HCT116 (cell line): ENCODE data around the gene DNAAF1. TPM values are rescaled to one million over a fixed set of nuclear protein-coding genes. Genes with fewer than 3 reads are reported as not detected.

Source experiments
- ATAC-seq: fragments of 200-7000 bp; cut with Tn5 transposase; 2 replicates; pipeline ENCODE4 v1.9.1; 2020; ENCODE audit warnings: mild to moderate bottlenecking, moderate library complexity
- Bru-seq: library from RNA; stranded (reverse); fragments of 400-500 nt; gene quantifications from one replicate; lab custom pipeline; 2021; lab: Mats Ljungman, UMichigan
- BruChase-seq, 2 experiments: library from RNA; stranded (reverse); fragments of 400-500 nt; gene quantifications; one replicate each; lab custom pipeline; 2021; lab: Mats Ljungman, UMichigan
- BruUV-seq: library from RNA; stranded (reverse); fragments of 400-500 nt; replicated peaks from 2 replicates; lab custom pipeline; 2021; lab: Mats Ljungman, UMichigan
- CTCF ChIA-PET: fragments of 300-600 bp; sonication (Branson Sonifier 250); formaldehyde crosslinking; loops from one replicate; lab custom pipeline; 2021; ENCODE audit warnings: antibody characterized with exemption; lab: Charles Lee
- POLR2A ChIA-PET: fragments of 300-600, 350-600 bp; sonication (Branson Sonifier 250); formaldehyde crosslinking; loops from one replicate; lab custom pipeline; 2021; ENCODE audit warnings: antibody characterized with exemption; lab: Charles Lee
- RAD21 ChIA-PET, 2 experiments: fragments of 300-600 bp; sonication (Branson Sonifier 250); formaldehyde crosslinking; loops; one replicate each; lab custom pipeline; 2023; ENCODE audit warnings: low total read pairs in 2 of 2; ENCODE audit not compliant: uncharacterized antibody in 2 of 2, unreplicated experiment in 2 of 2, low non-redundant PET in 1 of 2; lab: Charles Lee
- DNase-seq: peaks from one replicate; pipeline ENCODE4 v3.0.0-alpha.2; 2010; ENCODE audit warnings: low read depth, low spot score
- H2AFZ ChIP-seq: fragments of 200-600 bp; shearing (Covaris generic), sonication (generic); 2 replicates; pipeline ENCODE4 v1.6.1; 2017; ENCODE audit warnings: low read depth, mixed run types, mixed read lengths, antibody characterized with exemption, low read length; ENCODE audit not compliant: poor library complexity, severe bottlenecking
- H3K27ac ChIP-seq: 2 replicates; pipeline ENCODE4 v1.5.1; 2012; ENCODE audit warnings: low read depth, low read length
- H3K27me3 ChIP-seq: fragments of 200-600 bp; sonication (generic); 2 replicates; pipeline ENCODE4 v1.6.1; 2016; ENCODE audit warnings: mixed run types, low read length, mixed read lengths; ENCODE audit not compliant: insufficient read depth
- H3K36me3 ChIP-seq, 2 experiments: fragments of 200-500 bp in 1 of 2; fragments of 200-600 bp in 1 of 2; sonication (Bioruptor generic) in 1 of 2; sonication (generic) in 1 of 2; 2 replicates each; pipeline versions ENCODE4 v1.5.1 to v1.6.1; 2014 to 2016; ENCODE audit warnings: low read length in 2 of 2, inconsistent platforms in 1 of 2, mixed read lengths in 1 of 2, mixed run types in 1 of 2; ENCODE audit not compliant: insufficient read depth in 2 of 2, control insufficient read depth in 1 of 2
- H3K4me1 ChIP-seq, 2 experiments: fragments of 200-600 bp in 1 of 2; sonication (generic) in 1 of 2; 2 replicates each; pipeline versions ENCODE4 v1.5.1 to v1.6.1; 2012 to 2017; ENCODE audit warnings: low read length in 2 of 2, inconsistent platforms in 1 of 2, mild to moderate bottlenecking in 1 of 2, mixed read lengths in 1 of 2, mixed run types in 1 of 2, moderate library complexity in 1 of 2; ENCODE audit not compliant: insufficient read depth in 2 of 2, control insufficient read depth in 1 of 2
- H3K4me2 ChIP-seq: fragments of 200-600 bp; sonication (generic); 2 replicates; pipeline ENCODE4 v1.6.1; 2017; ENCODE audit warnings: mixed run types, low read length, mixed read lengths
- H3K4me3 ChIP-seq, 2 experiments: fragments of 200-600 bp in 1 of 2; sonication (generic) in 1 of 2; replicated peaks in 1 of 2; 2 replicates each; pipeline ENCODE4 v1.5.1; 2011 to 2016; ENCODE audit warnings: low read length in 2 of 2, control low read depth in 1 of 2, low read depth in 1 of 2, mild to moderate bottlenecking in 1 of 2, mixed read lengths in 1 of 2, mixed run types in 1 of 2
- H3K79me2 ChIP-seq: fragments of 200-600 bp; sonication (generic); 2 replicates; pipeline ENCODE4 v1.6.1; 2017; ENCODE audit warnings: mild to moderate bottlenecking, mixed run types, low read length, moderate library complexity, mixed read lengths; ENCODE audit not compliant: insufficient read depth
- H3K9ac ChIP-seq: fragments of 200-600 bp; sonication (generic); 2 replicates; pipeline ENCODE4 v1.6.1; 2016; ENCODE audit warnings: low read length, mixed read lengths
- H3K9me2 ChIP-seq: fragments of 200-600 bp; sonication (generic), shearing (Covaris generic); 2 replicates; pipeline ENCODE4 v1.6.1; 2017; ENCODE audit warnings: mixed run types, mild to moderate bottlenecking, moderate library complexity; ENCODE audit not compliant: insufficient read depth
- H3K9me3 ChIP-seq, 2 experiments: fragments of 200-500 bp in 1 of 2; fragments of 200-600 bp in 1 of 2; sonication (Bioruptor generic) in 1 of 2; sonication (generic) in 1 of 2; 2 replicates each; pipeline ENCODE4 v1.6.1; 2014 to 2017; ENCODE audit warnings: low read length in 2 of 2, mixed read lengths in 2 of 2, inconsistent platforms in 1 of 2, low read depth in 1 of 2, mild to moderate bottlenecking in 1 of 2, mixed run types in 1 of 2, moderate library complexity in 1 of 2; ENCODE audit not compliant: control insufficient read depth in 1 of 2, insufficient read depth in 1 of 2
- H4K20me1 ChIP-seq: fragments of 200-600 bp; sonication (generic), shearing (Covaris generic); 2 replicates; pipeline ENCODE4 v1.6.1; 2017; ENCODE audit warnings: mixed run types, mild to moderate bottlenecking, moderate library complexity; ENCODE audit not compliant: insufficient read depth
- ATF3 ChIP-seq: IDR thresholded peaks from 2 replicates; pipeline ENCODE4 v1.6.1; 2012
- CBX3 ChIP-seq: IDR thresholded peaks from 2 replicates; pipeline ENCODE4 v1.6.1; 2012; ENCODE audit warnings: low read depth
- CEBPB ChIP-seq: IDR thresholded peaks from 2 replicates; pipeline ENCODE4 v1.6.1; 2012; ENCODE audit warnings: low read depth
- CTCF ChIP-seq, 3 experiments: fragments of 200-600 bp in 1 of 3; sonication (generic) in 1 of 3; IDR thresholded peaks in 2 of 3; conservative IDR thresholded peaks in 1 of 3; 2 replicates each; pipeline ENCODE4 v1.5.1; 2012 to 2017; ENCODE audit warnings: low read depth in 2 of 3, low read length in 2 of 3, antibody characterized with exemption in 1 of 3, borderline replicate concordance in 1 of 3, control low read depth in 1 of 3, mild to moderate bottlenecking in 1 of 3, mixed read lengths in 1 of 3, mixed run types in 1 of 3, moderate library complexity in 1 of 3; ENCODE audit not compliant: insufficient read depth in 1 of 3
- EGR1 ChIP-seq: IDR thresholded peaks from 2 replicates; pipeline ENCODE4 v1.6.1; 2012; ENCODE audit warnings: low read depth
- ELF1 ChIP-seq: IDR thresholded peaks from 2 replicates; pipeline ENCODE4 v1.6.1; 2012; ENCODE audit warnings: low read depth, borderline replicate concordance
- EZH2 ChIP-seq: fragments of 200-600 bp; sonication (generic); IDR thresholded peaks from 2 replicates; pipeline ENCODE4 v1.6.1; 2017; ENCODE audit warnings: antibody characterized with exemption, mixed run types
- EZH2phosphoT487 ChIP-seq: fragments of 200-600 bp; IDR thresholded peaks from 2 replicates; pipeline ENCODE4 v1.6.1; 2018; ENCODE audit warnings: antibody characterized with exemption, borderline replicate concordance
- FOSL1 ChIP-seq: IDR thresholded peaks from 2 replicates; pipeline ENCODE4 v1.6.1; 2012; ENCODE audit warnings: low read depth
- JUND ChIP-seq: IDR thresholded peaks from 2 replicates; pipeline ENCODE4 v1.6.1; 2012
- MAX ChIP-seq: IDR thresholded peaks from 2 replicates; pipeline ENCODE4 v1.6.1; 2012
- POLR2A ChIP-seq: IDR thresholded peaks from 2 replicates; pipeline ENCODE4 v1.7.0; 2011; ENCODE audit warnings: borderline replicate concordance; ENCODE audit not compliant: insufficient read depth, insufficient read length; ENCODE audit errors: extremely low read depth
- RAD21 ChIP-seq: IDR thresholded peaks from 2 replicates; pipeline ENCODE4 v1.6.1; 2012; ENCODE audit warnings: low read depth, mild to moderate bottlenecking
- REST ChIP-seq: IDR thresholded peaks from 2 replicates; pipeline ENCODE4 v1.6.1; 2012; ENCODE audit warnings: low read depth
- SIN3A ChIP-seq: IDR thresholded peaks from 2 replicates; pipeline ENCODE4 v1.6.1; 2012; ENCODE audit warnings: low read depth
- SP1 ChIP-seq: IDR thresholded peaks from 2 replicates; pipeline ENCODE4 v1.6.1; 2012; ENCODE audit warnings: low read depth
- SRF ChIP-seq: IDR thresholded peaks from 2 replicates; pipeline ENCODE4 v1.6.1; 2012; ENCODE audit warnings: low read depth
- TCF7L2 ChIP-seq: IDR thresholded peaks from 2 replicates; pipeline ENCODE4 v1.7.0; 2011; ENCODE audit warnings: borderline replicate concordance, inconsistent platforms; ENCODE audit not compliant: insufficient read depth, insufficient read length; ENCODE audit errors: extremely low read depth
- YY1 ChIP-seq: IDR thresholded peaks from 2 replicates; pipeline ENCODE4 v1.6.1; 2011; ENCODE audit warnings: low read length, low read depth, moderate library complexity, mild to moderate bottlenecking; ENCODE audit not compliant: insufficient replicate concordance; ENCODE audit errors: extremely low read depth
- ZFX ChIP-seq: fragments of 450-650 bp; IDR thresholded peaks from 2 replicates; pipeline ENCODE4 v1.6.1; 2017
- ZNF274 ChIP-seq: fragments of 200-500 bp; sonication (Bioruptor generic); IDR thresholded peaks from 2 replicates; pipeline ENCODE4 v1.6.1; 2014; ENCODE audit warnings: mild to moderate bottlenecking, low read depth, low read length, inconsistent platforms
- intact Hi-C: fragments of 100-400 bp; cut with micrococcal nuclease; formaldehyde crosslinking; loops from 2 replicates; pipeline ENCODE4 v1.10.0; 2022
- long read RNA-seq: library from polyadenylated mRNA; unstranded; transcript quantifications from one replicate; pipeline ENCODE4 v2.0.0, GENCODE V29; 2021; ENCODE audit not compliant: unreplicated experiment
- polyA plus RNA-seq: library from polyadenylated mRNA; unstranded; fragments of >200 nt; gene quantifications from 2 replicates; pipeline ENCODE4 v1.2.1, GENCODE V29; 2012; ENCODE audit warnings: missing spikeins
- total RNA-seq: library from RNA; stranded (reverse); gene quantifications from one replicate; pipeline ENCODE4 v1.2.1, GENCODE V29; 2021; ENCODE audit not compliant: unreplicated experiment

The DNAAF1 gene
- 0.30 TPM for total RNA-seq
- 0.35 and 0.44 TPM in 2 replicates for polyA plus RNA-seq
- percentile 15 among the genes with signal in this experiment for Bru-seq, nascent RNA
- BruChase-seq, experiment 1, labeled RNA remaining after a 6-hour chase = percentile 26 among the genes with signal in this experiment
- percentile 16 among the genes with signal in this experiment for BruChase-seq, experiment 2, labeled RNA remaining after a 2-hour chase
- long read RNA-seq = 0 reads

- POLR2A ChIA-PET = no interaction called here
- intact Hi-C loops = loop anchor here (2.0 kb wide), 2 partner anchors 28 to 42 kb away; partner anchors contain the start of genes MBTPS1 and TAF1C
- TF ChIP-seq REST (no peak), SP1 (no peak), POLR2A (peak; percentile 52), ATF3 (no peak), RAD21 (no peak), CEBPB (no peak), FOSL1 (no peak), SIN3A (peak; percentile 66; the same call in 1 of the 2 replicates), EZH2phosphoT487 (no peak), EZH2 (no peak), MAX (peak; percentile 58), JUND (no peak), CTCF (IDR thresholded peaks at IDR 0.05 in 2 of 3, conservative IDR thresholded peaks at IDR 0.05 in 1 of 3; ENCODE audit: borderline replicate concordance in 1 of 3, insufficient read depth in 1 of 3, low read depth in 2 of 3, low read length in 2 of 3) (peak in 1 of 3 experiments; percentile 22; a peak in 1 of 6 replicates), ZFX (peak; percentile 54; the same call in 1 of the 2 replicates), ZNF274 (no peak), CBX3 (no peak), EGR1 (peak; percentile 73), ELF1 (no peak), YY1 (no peak), SRF (no peak), TCF7L2 (no peak)
Observed at GRCh38 chr16:84144859-84145639, at the start of gene DNAAF1, which contains the start of gene HSDL1. Gene DNAAF1 (plus strand): TSS chr16:84145308. CDS start chr16:84145441, 133 bp downstream. Gene HSDL1 (minus strand): TSS chr16:84145177. CDS start chr16:84131321, 13,856 bp downstream.

More at GRCh38 chr16:84144859-84145639, at the start of gene DNAAF1, which contains the start of gene HSDL1:
- Histone ChIP-seq H3K27me3 (no peaks in the 10 kb centered on the region), H3K36me3 (no peaks in the 10 kb centered on the region), H3K27ac (peak within 1 kb of the TSS; percentile 46), H3K79me2 (peaks cover 31% of the 10 kb centered on the region), H2AFZ (no peak within 1 kb of the TSS), H3K9ac (peak within 1 kb of the TSS; percentile 78), H3K4me1 (peaks cover 8 to 21% of the 10 kb centered on the region in 2 experiments; a peak in 2 of 4 replicates), H3K4me3 (peak within 1 kb of the TSS; percentile 66 to 93), H3K9me2 (no peaks in the 10 kb centered on the region), H4K20me1 (no peaks in the 10 kb centered on the region), H3K9me3 (no peaks in the 10 kb centered on the region), H3K4me2 (peak within 1 kb of the TSS; percentile 83)
- RAD21 ChIA-PET = no interaction called here
- CTCF ChIA-PET = interaction anchor here (1.2 kb wide), 1 partner anchor 42 kb away, joined by 4 read pairs; the partner anchor contains the start of gene TAF1C
- peak; percentile 83 for ATAC-seq
- DNase-seq = peak; percentile 71
- BruUV-seq = no TSS peak
